NOMO-1 (cell line): ENCODE data around the gene SSBP3.

Source experiments
- DNase-seq, 2 experiments: peaks; one replicate each; lab custom pipeline; 2025; ENCODE audit not compliant: unreplicated experiment in 2 of 2; lab: John Stamatoyannopoulos, UW

SSBP3 gene

DNA sequence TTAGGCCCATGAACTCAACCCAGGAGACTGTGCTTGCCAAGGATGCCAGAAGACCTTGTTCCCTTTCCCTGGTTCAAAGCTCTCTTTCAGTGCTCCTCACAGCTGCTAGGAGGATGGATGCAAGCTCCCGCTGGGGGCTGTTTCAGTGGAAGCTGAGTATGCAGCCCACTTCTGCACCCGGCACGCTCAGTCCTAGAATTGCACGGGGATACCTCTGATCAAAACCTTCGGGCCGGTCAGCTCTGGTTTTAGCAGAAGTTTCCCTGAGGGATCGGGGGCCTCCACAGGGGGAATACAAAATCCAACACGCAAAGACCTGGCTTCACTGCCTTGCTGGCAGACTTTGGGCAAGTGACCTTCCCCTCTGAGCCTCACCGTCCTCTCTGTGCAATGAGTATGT lies 4.2 kb upstream of the SSBP3 start:
- DNase-seq, result no peak

DNA sequence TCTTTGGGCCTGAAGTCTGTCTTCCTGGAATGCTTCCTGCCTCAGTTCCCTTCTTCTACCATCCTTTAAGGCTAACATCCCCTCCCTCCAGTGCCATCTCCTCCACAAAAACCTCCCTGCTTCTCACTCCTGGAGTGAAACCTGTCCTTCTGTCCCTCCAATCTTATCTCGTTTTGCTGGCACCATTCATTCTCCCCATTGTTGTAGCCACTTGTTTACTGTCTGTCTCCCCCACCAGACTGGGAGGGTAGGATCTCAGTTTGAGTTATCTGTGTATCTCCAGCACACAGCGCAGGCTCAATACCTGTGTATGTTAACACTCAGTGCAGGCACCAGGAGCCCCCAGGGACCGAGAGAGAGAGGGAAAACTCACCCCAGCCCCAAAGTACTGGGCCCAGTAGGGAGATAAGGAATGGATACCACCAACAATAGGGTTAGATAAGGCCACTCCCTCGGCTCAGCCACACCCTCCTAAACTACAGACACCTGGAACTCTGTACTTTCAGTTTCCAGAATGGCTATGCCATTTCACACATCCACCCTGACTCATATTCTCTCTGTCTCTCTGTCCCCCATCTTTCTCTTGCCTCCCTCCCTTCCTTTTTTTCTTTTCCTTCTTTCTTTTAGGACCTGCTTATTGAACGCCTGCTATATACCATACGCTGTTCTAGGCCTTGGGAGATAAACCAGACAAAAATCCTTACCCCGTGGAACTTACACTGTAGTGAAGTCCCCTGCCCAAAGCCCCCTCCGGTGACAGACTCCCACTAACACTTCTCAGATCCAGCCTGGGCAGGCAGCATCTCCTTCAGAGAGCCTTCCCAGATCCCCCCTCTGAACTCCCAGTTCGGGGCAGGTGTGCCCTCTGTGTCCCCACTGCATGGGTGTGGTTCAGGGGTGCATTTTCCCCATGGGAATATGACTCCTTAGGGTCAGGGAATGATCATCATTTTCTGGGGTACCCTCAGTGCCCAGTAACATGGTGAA lies 3.3 kb upstream of the SSBP3 start:
- DNase-seq, result peak; percentile 18 to 39

DNA sequence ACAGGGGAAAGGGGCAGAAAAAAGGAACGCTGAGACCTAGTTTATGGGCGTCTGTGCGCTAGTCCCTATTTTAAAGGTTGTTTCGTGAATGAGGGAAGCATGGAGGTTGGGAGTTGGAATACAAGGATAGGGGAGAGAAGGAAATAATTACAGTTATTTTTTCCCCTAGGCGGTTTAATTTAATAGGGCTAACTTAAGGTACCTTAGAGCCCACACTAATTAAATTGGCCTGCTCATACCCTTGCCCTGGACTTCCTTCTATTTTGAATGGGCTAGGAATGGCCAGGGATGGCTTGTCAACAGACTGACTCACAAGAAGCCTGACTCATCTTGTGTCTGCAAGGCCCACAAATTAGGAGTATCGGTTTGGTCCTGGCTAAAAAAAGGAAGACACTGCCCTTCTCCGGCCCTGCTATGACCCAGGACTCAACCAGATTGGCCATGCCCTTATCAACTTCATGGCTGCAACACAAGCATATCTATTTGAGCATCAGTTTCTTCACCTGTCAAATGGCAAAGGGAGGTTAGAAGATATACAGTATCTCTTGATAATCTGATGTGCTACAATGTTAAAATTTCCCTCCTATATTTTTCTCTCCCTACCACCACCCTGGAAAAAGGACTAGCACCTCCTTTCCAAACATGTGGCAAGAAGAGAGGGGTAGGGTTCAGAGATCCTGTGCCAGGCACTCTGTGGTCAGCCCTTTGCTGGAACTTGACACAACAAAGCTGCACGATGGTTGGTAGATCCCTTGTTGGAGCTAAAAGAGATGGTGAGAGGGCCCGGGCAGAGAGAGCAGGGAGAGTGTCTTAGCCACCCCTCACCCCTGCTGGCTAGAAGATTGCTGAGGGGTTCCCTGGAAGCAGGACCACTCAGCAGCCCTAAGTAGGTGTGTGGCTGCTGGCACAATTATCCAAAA lies 2.2 kb upstream of the SSBP3 start:
- DNase-seq, result peak in 1 of 2 experiments; percentile 31

DNA sequence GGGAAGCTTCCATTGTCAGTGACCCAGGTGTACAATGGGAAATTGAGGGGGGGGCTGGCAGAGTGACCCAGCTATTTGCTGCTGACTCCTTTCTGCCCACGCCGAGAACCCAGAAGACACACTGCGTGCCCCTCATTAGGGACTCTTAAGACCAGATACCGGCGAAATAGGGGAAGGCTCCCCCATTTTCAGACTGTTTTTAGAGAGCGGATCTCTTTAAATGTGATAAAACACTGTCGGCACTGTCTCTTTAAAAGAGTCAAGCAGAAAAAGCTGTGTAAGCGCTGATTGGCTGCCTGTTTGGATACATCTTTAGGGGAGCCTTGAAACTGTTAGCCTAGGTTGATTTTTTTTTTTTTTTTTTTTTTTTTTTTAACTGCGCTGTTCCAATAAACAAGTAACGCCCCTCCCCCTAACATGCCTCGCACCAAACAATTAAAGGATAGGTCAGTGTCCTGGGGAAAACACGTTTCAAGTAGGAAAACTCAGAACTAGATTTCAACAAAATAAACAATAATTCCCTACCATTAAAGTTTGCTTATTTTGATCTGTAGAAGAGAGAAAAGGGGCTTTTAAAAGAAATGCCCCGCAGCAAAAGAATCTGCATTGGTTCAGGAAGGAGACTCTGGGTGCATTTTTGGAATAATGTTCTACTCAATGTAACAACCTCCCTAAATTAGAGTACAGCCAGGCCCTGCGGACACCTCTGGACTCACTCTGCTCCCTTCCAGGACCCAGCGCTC lies 1.4 kb upstream of the SSBP3 start:
- DNase-seq, result peak; percentile 78 to 95

DNA sequence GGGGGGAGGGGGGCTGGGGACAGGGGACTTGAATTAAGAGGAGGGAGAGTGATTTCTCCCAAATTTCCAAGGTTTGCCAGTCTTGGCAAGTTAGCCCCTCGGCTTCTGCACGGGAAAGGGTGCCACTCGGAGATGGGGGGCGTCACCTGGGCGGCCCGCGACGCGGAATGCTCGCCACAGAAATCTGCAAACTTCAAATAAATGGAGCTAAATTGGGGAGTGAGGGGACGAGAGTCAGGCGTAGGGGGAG lies 885 bp upstream of the SSBP3 start:
- DNase-seq, result no peak

DNA sequence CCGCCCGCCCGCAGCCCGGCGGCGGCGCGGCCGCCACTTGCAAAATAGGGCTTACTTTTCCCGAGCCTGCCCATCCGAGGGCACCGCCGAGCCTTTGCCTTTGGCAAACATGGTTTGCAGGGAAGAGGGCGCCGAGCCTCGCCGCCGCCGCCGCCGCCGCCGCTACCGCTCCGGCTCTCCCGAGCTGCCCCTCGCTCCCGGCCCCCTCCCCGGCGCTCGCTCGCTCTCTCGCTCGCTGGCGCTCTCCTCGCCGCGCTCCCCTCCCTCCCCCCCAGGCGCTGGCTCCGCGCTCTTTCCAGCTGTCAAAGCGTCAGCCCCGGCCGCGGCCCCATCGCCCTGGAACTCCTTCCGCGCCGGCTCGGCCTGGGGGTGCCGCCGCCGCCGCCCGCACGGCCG lies 298 bp downstream of the SSBP3 start:
- peak in 1 of 2 experiments; percentile 19 for DNase-seq

DNA sequence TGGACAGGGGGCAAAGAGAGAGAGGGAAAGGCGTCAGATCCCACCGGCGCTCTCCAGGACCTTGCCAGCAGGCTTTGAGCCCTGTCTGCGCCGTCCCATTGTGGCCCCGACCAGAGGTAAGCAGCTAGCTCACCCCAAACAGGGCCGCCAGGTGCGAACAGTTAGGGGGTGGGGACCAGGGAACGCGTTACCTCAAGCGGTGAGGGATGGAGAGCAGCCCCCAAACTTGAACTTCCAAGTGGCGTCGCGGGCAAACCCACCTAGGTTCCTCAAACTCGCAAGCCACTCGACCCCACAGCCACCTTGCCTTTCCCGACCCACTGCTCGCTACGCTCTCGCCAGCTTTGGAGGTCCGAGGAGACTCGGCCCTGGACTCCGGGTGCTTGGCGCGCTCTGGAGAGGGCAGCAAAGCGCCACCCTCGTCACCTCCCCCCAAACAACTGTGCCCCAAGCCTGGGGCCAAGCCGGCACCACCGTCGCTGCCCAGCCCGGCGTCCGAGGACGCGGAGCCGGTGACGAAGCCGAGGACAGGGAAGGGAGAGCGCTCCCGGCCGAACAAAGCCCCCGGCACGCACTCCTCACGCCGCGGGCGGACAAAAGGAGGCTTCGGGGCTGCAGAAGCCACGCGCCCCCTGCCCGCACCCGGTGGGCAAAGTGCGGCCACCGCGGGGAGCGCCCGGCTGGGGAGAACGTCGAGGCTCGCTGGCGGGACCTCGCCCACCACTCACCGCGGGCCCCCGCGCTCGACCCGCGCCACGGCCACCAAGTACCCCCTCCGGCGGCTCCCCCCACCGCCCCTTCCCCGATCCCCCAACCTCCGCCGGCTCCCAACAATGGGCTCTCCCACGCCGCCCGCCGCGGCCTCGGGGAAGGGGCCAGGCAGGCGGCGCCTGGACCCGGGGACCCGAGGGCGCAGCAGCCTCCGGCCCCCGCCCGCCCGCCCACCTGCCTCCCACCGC lies 976 bp downstream of the SSBP3 start:
- DNase-seq, result no peak

DNA sequence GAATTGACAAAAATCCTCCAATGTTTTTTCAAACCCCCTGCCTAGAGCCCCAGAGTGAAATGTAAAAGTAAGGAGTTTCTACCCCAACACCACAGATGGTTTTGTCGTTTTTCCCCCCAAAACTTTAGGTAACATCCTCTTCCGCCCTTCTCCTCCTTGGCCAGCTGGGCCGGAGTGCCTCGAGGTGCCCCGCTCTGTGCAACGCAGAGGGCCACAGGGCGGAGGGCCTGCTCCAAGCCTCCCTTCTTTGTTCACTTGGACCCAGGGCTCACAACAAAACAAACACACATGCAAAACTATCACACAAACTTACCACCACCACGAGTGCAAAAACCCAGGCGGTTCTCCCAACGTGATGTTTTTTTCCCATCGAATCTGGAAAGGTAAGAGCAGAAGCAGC lies 1.9 kb downstream of the SSBP3 start:
- no peak for DNase-seq

DNA sequence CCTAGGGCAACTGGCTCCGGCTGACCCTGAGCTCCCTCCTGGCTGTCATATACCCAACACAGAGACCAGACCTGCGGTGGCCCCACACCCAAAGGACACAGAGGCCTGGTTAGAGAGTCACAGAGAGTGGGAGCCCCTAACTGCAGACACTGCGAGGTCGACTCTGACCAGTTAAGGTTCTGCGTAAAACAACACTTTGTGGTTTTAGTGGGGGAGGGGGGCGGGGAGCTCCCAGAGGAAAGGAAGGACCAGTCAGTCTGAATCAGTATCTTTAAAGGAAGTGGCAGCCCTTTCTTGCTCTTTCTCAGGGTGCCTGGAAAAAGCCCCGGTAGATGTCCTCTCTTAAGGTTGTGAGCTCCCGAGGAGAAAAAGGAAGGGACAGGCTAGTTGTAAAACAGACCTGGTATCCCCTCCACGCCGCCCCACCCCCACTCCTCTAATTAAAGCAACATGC lies 2.4 kb downstream of the SSBP3 start:
- DNase-seq, result no peak

DNA sequence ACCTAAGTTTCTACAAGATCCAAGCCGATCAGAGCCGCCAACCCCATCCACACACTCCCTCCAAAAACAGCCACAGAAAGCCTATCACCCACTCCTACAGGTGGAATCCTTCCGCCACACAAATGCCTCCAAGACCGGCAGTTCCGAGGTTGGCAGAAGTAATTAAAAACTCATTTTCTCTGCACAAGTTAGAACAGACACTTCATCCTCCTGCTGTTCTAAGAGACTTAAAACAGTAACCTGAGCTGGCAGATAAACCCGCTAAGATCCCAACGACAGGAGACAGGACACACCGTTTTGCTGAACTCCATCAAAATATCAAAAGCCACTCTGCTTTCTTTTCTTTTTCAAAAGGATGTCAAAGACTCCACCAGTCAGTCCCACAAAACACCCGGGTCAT lies 2.8 kb downstream of the SSBP3 start:
- no peak for DNase-seq

DNA sequence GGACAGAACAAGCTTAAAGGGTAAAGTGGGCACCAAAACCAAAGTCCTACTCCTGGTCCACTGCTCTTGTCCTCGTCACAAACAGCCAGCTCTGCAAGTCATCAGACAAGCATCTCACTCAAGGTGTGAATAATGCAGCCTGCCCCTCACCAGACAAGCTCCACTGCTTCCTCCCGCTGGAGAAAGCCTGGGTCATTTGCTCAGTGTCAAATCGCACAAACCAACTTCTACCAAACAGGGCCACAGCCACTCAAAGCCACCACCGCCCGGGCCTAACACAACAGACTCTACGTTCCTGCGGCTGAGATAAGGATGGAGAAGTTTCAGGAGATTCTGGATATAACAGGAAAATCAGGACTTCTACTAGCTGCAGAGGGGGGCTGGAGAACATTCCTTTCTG lies 3.3 kb downstream of the SSBP3 start:
- DNase-seq, result no peak

DNA sequence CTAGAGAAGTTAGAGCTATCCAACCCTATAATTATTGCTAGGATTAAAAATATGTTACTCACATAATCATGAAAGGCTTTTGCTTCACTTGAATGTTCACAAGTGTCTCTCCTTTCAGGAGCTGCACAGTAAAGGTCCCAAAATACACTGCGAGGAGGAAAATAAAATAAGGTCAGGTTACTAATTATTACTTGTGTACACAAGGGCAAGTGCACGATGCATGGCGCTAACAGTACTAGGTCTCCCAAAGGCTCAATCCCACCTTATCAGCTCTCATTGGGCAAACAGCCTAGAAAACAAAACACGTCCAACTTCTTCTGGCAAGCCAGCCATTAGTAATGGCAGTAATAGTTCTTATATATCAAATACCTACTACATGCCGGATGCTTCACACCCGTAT lies 4.4 kb downstream of the SSBP3 start:
- no peak for DNase-seq

DNA sequence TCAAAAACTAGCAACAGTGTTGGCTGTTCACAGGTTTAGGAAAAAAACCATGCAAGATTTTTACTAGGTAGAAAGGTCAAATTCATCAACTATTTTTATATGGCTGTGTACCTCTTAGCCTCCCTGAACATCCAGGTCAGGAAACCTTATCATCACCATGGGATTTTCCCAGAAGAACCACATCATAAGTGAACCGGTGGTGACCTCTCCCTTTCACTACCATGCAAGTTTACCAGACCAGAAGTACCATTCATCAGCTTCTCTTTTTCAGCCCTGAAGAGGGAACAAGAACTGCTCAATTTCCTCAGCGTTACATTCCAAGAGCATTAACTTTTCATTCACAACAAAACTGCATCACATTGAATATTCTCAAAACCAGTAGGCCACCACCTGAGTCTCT lies 5.9 kb downstream of the SSBP3 start:
- DNase-seq, result no peak

DNA sequence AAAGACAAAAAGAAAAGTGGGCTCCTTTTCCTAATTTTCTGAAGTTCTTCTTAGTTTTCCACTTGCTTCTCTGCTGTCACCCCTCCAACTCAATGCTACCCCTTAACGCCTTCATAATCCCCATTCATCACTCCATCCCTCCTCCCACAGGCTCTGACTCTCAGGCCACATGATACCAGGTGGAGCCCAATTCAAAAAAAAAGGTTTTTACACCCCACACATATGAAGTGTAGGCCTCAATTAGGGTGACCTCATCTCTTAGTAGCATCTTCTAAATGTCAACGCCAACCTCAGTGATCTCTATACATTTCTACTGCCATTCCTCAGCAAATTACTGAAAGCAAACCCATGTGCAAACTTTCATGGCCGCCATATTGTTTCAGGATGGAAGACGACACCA lies 6.4 kb downstream of the SSBP3 start:
- no peak for DNase-seq

DNA sequence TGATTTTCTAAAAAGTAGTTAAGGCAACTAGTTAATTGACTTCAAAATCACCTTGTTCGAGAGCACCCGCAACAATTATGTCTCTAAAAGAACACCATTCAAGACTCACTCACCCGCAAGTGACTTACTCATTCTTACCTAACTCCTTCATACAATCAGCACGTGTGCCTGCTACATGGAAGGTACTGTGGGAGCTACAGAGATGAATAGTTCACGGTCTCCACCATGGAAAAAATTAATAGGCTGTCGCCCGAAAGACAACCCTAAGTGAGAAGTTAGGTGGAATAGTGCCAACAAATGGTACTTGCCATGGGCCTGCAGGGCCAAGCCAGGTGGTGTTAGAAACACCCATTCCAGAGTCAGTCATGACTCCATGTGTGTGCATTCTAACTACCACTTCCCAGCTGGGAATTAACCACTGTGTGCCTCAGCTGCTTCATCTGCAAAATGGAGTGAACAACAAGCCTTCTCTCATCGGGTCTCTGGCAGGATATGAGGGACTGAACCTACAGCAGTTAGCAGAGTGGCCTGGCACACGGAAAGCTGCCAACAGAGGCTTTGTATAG lies 7.1 kb downstream of the SSBP3 start:
- DNase-seq, result no peak

DNA sequence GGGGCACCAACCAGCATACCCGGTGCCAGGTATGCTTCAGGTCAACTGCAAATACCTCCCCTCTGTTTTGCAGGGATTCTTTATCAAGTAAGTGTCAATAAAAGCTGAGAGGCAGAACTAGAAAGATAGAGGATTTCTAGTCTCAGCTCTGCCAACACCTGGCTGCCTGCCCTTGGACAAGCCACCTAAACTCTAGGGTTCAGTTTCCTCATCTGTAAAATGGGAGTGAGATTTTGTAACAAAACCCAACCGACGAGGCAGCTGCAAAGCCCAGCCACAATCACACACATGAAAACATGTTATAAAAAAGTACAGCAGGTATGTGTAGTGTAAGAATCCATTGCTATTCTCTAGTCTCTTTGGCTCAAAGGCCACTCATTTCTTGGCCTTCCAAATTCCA lies 8.2 kb downstream of the SSBP3 start:
- DNase-seq, result no peak

DNA sequence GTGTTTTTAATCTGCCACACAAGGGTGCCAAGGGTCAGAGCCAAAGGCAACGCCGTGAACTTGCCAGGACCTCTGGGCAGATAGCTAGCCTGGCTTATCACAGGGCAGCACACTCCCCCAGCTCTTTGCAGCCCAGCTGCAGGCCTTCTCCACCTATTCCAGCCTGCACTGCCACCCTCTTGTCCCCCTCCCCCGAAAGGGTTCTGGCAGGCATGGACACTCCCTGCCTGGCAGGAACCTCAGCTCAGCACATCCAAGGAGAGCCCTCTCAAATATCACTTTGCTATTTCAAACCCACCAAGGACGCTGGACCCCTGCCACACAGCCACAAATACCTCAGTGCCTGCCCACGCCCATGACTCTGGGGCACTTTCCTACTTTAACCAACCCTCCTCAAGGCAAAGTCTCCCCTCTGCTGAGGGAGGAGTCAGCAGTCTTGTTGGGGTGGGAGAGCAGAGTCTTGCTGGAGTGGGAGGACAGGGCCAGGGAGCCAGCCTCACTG lies 9.1 kb downstream of the SSBP3 start:
- no peak for DNase-seq

DNA sequence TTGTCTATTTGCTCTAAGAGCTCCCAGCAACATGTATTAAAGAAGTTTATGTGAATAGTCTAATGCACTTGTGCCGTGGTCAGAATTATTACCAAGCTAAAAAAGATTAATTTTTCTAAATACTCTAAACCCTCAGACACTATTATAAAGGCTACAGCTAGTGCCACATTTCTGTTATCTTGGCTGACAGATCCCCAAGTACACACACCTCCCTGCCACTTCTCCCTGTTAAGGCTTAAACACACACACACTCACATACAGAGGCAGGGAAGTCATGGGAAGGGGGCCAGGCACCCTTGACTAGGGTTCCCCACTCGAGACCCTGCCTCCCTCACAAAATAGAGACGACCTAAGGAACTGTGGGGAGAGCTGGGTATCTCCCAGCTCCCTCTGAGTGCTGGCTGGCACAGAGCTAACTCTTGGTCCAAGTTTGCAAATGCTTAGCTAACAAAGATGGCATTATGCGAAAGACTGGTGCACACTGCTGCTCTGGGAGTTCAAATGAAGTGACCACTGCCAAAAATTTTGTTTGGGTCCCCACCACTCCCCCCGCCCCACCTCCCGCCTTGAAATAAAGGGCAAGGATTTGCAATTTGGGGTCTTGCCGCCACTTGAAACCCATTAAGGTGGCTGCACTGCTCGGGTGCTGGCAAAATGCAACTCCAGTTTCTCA lies 9.8 kb downstream of the SSBP3 start:
- DNase-seq, result no peak
